A673 (cell line): Measurements from ENCODE around the gene HNRNPDL. TPM values are rescaled to one million over a fixed set of nuclear protein-coding genes. Genes with fewer than 3 reads are reported as not detected.
"Not testable (repeated sequence)": the region's sequence is repeated elsewhere in the genome, so short reads cannot be mapped to it uniquely, and the experiment has no call there.

ENCODE experiments used
- BruUV-seq: library from RNA; stranded (reverse); fragments of 400-500 nt; replicated peaks from 2 replicates; lab custom pipeline; 2021; lab: Mats Ljungman, UMichigan
- CTCF ChIA-PET: fragments of 300-600 bp; sonication (Branson Sonifier 250); formaldehyde crosslinking; loops from one replicate; lab custom pipeline; 2022; ENCODE audit warnings: antibody characterized with exemption; lab: Charles Lee
- POLR2A ChIA-PET: fragments of 300-600 bp; sonication (Branson Sonifier 250); formaldehyde crosslinking; loops from one replicate; lab custom pipeline; 2022; ENCODE audit warnings: antibody characterized with exemption; ENCODE audit not compliant: low non-redundant PET; lab: Charles Lee
- DNase-seq: peaks from one replicate; pipeline ENCODE4 v3.0.0-alpha.2; 2015; ENCODE audit warnings: low spot score
- H3K27ac ChIP-seq: fragments of 200-600 bp; sonication (generic); 2 replicates; pipeline ENCODE4 v1.5.1; 2016; ENCODE audit warnings: mixed run types, low read depth, mild to moderate bottlenecking, mixed read lengths, antibody characterized with exemption, low read length; ENCODE audit not compliant: poor library complexity, severe bottlenecking
- H3K27me3 ChIP-seq: fragments of 200-600 bp; sonication (generic); replicated peaks from 2 replicates; pipeline ENCODE4 v1.6.1; 2017; ENCODE audit warnings: mixed run types, low read depth, mild to moderate bottlenecking, mixed read lengths, antibody characterized with exemption, low read length; ENCODE audit not compliant: insufficient read depth, poor library complexity
- H3K36me3 ChIP-seq: fragments of 200-600 bp; sonication (generic); 2 replicates; pipeline ENCODE4 v1.6.1; 2016; ENCODE audit warnings: mixed run types, mild to moderate bottlenecking, mixed read lengths, antibody characterized with exemption, low read length; ENCODE audit not compliant: insufficient read depth, poor library complexity, severe bottlenecking
- H3K4me1 ChIP-seq: fragments of 200-600 bp; sonication (generic); 2 replicates; pipeline ENCODE4 v1.6.1; 2017; ENCODE audit warnings: mixed run types, mild to moderate bottlenecking, mixed read lengths, antibody characterized with exemption, low read length; ENCODE audit not compliant: insufficient read depth, poor library complexity, severe bottlenecking
- H3K4me3 ChIP-seq: fragments of 200-600 bp; sonication (generic); 2 replicates; pipeline ENCODE4 v1.5.1; 2016; ENCODE audit warnings: low read depth, mixed run types, mild to moderate bottlenecking, mixed read lengths, low read length; ENCODE audit not compliant: poor library complexity, severe bottlenecking
- H3K9me3 ChIP-seq: fragments of 200-600 bp; sonication (generic); 2 replicates; pipeline ENCODE4 v1.6.1; 2016; ENCODE audit warnings: mixed run types, low read depth, mild to moderate bottlenecking, mixed read lengths, antibody characterized with exemption, low read length; ENCODE audit not compliant: poor library complexity, severe bottlenecking
- EZH2 ChIP-seq: fragments of 200-600 bp; sonication (generic); IDR thresholded peaks from 2 replicates; pipeline ENCODE4 v1.6.1; 2017; ENCODE audit warnings: borderline replicate concordance, low read depth, mild to moderate bottlenecking, mixed read lengths, antibody characterized with exemption, low read length; ENCODE audit not compliant: poor library complexity, severe bottlenecking
- intact Hi-C: fragments of 100-400 bp; cut with micrococcal nuclease; formaldehyde crosslinking; loops from one replicate; pipeline ENCODE4 v1.10.0; 2022; ENCODE audit not compliant: unreplicated experiment
- total RNA-seq: library from RNA; stranded (reverse); gene quantifications from 2 replicates; pipeline ENCODE4 v1.2.3, GENCODE V29; 2021
- TF ChIP-seq, protein P1 (sequence below): fragments of 300-800, 200-600 bp; sonication (generic); conservative IDR thresholded peaks from 2 replicates; pipeline ENCODE4 v1.5.1; 2017; ENCODE audit warnings: low read depth, mild to moderate bottlenecking, antibody characterized with exemption, low read length, moderate library complexity, mixed read lengths

The HNRNPDL gene
- total RNA-seq, 1 experiment from 2014 or later = 320 TPM

DNA sequence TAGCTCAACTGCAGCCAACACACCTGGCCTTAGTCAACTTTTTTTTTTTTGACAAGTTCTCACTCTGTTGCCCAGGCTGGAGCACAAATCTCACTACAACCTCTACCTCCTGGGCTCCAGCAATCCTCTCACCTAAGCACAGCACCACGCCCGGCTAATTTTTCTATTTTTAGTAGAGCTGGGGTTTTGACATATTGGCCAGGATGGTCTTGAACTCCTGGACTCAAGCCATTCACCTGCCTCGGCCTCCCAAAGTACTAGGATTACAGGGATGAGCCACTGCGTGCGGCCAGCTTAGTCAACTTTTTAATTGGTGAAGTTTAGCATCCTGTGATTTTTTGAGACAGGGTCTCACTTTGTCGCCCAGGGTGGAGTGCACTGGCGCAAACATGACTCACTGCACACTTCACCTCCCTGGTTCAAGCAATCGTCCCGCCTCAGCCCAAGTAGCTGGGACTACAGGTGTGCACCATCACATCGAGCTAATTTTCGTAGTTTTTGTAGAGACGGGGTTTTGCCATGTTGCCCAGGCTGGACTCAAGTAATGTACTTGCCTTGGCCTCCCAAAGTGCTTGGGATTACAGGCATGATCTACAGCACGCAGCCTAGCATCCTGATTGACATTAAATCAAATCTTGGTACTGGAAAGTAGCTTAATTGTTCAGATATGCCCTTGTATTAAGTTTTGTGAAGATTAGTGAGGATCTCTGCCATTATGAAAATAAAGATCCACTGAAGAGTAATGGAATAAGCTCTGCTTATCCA, 8.3 kb downstream of the HNRNPDL start:
- no peaks in the 10 kb centered on the region for H3K27me3 ChIP-seq
- TF ChIP-seq EZH2 = no peak
- TF ChIP-seq, protein P1, sequence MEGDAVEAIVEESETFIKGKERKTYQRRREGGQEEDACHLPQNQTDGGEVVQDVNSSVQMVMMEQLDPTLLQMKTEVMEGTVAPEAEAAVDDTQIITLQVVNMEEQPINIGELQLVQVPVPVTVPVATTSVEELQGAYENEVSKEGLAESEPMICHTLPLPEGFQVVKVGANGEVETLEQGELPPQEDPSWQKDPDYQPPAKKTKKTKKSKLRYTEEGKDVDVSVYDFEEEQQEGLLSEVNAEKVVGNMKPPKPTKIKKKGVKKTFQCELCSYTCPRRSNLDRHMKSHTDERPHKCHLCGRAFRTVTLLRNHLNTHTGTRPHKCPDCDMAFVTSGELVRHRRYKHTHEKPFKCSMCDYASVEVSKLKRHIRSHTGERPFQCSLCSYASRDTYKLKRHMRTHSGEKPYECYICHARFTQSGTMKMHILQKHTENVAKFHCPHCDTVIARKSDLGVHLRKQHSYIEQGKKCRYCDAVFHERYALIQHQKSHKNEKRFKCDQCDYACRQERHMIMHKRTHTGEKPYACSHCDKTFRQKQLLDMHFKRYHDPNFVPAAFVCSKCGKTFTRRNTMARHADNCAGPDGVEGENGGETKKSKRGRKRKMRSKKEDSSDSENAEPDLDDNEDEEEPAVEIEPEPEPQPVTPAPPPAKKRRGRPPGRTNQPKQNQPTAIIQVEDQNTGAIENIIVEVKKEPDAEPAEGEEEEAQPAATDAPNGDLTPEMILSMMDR = no peak
- H3K4me3 ChIP-seq = no peak overlapping the region
- intact Hi-C loops = loop anchor here (10.0 kb wide), 1 partner anchor 1017 kb away; no protein-coding TSS in a partner anchor
- no peaks in the 10 kb centered on the region for H3K4me1 ChIP-seq
- CTCF ChIA-PET = no interaction called here
- H3K9me3 ChIP-seq = no peaks in the 10 kb centered on the region
- H3K27ac ChIP-seq = no peak overlapping the region
- DNase-seq = no peak
- POLR2A ChIA-PET = interaction anchor here (0.6 kb wide), 1 partner anchor 48 kb away, joined by 3 read pairs; the partner anchor contains the start of gene HNRNPD
- BruUV-seq = no TSS peak
- peaks cover 39% of the 10 kb centered on the region for H3K36me3 ChIP-seq

- H3K4me1 ChIP-seq = no peaks in the 10 kb centered on the region
- H3K27me3 ChIP-seq = no peaks in the 10 kb centered on the region
- no peak overlapping the region for H3K27ac ChIP-seq
- intact Hi-C loops = no loop called here
- POLR2A ChIA-PET = interaction anchor here (0.8 kb wide), 1 partner anchor 10 kb away, joined by 3 read pairs; no protein-coding TSS in a partner anchor
- no peaks in the 10 kb centered on the region for H3K9me3 ChIP-seq
- peaks cover 14% of the 10 kb centered on the region for H3K36me3 ChIP-seq
- no peak overlapping the region for H3K4me3 ChIP-seq
- TF ChIP-seq, protein P1 = no peak
- no peak for TF ChIP-seq EZH2
- CTCF ChIA-PET = no interaction called here
- BruUV-seq = no TSS peak
- peak; percentile 24 for DNase-seq
Measured at GRCh38 chr4:82419451-82419850, 10.8 kb downstream of the HNRNPDL start.

DNA sequence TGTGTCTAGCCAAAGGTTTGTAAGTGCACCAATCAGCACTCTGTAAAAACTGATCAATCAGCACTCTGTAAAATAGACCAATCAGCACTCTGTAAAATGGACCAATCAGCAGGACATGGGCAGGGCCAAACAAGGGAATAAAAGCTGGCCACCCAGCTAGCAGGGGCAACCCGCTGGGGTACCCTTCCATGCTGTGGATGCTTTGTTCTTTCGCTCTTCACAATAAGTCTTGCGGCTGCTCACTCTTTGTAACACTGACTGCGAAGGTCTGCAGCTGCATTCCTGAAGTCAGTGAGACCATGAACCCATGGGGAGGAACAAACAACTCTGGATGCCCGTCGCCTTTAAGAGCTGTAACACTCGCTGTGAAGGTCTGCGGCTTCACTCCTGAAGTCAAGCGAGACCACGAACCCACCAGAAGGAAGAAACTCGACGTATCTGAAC, 14.3 kb downstream of the HNRNPDL start:
- BruUV-seq = no TSS peak
- ChIA-PET POLR2A (no interaction called here), CTCF (no interaction called here)
- Histone ChIP-seq H3K27me3 (no peaks in the 10 kb centered on the region), H3K4me1 (no peaks in the 10 kb centered on the region), H3K4me3 (no peak overlapping the region), H3K9me3 (no peaks in the 10 kb centered on the region), H3K36me3 (no peaks in the 10 kb centered on the region), H3K27ac (no peak overlapping the region)
- TF ChIP-seq EZH2 = no peak
- TF ChIP-seq, protein P1 = no peak
- intact Hi-C loops = no loop called here
- no peak for DNase-seq

DNA sequence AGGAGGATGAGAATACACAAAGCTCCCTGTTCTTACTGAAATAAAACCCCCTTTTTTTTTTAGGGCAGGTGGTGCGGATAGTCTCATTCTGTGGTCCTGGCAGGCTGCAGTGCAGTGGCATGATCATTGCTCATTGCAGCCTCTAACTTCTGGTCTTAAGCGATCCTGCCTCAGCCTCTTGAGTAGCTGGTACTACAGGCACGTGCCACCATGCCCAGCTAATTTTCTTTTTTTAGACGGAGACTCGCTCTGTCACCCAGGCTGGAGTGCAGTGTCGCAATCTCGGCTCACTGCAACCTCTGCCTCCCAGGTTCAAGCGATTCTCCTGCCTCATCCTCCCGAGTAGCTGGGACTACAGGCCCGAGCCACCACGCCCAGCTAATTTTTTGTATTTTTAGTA, 15.2 kb downstream of the HNRNPDL start:
- POLR2A ChIA-PET, CTCF ChIA-PET, DNase-seq, H3K27me3 ChIP-seq, H3K36me3 ChIP-seq, H3K27ac ChIP-seq, H3K4me3 ChIP-seq, intact Hi-C loops, BruUV-seq, H3K9me3 ChIP-seq, H3K4me1 ChIP-seq: not testable (repeated sequence)
